Measurements from ENCODE around the gene EIF4E2. TPM values are rescaled to one million over a fixed set of nuclear protein-coding genes. Genes with fewer than 3 reads are reported as not detected.

EIF4E2 gene
- total and polyA plus RNA-seq, 8 donors: 2.3 to 79.3 (median 41.0) TPM

- intact Hi-C loops (cut with DNase I; ENCODE audit: low total_unique reads): no loop called here
- 53 to 90% (median 67%) methylated on average over 3 of the region's 3 CpGs for WGBS, 5 donors
Observed at GRCh38 chr2:232613538-232614134, 63.1 kb downstream of the EIF4E2 start.

DNA sequence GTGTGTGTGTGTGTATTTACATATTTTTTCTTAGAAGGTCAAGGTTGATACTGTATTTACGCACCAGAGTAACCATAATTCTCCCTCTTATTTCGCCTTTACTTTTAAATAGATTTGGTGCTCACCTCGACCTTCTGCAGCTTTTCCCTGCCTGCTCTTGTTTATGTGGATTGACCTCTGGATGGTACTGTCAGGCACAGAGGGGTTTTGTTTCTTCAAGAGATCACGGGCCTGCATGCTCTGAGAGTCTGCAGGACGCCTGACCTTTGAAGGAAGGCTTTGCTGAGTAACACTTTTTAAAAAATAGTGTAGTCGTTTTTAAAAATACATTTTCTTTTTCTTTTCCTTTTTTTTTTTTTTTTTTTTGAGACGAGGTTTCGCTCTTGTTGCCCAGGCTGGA is 64.8 kb downstream of the EIF4E2 start:
- TF ChIP-seq EP300 (IDR thresholded peaks at IDR 0.05) (no peak), POLR2A (IDR thresholded peaks at IDR 0.05) (no peak), POLR2AphosphoS5 (IDR thresholded peaks at IDR 0.05) (no peak)
- TF ChIP-seq, protein P1, sequence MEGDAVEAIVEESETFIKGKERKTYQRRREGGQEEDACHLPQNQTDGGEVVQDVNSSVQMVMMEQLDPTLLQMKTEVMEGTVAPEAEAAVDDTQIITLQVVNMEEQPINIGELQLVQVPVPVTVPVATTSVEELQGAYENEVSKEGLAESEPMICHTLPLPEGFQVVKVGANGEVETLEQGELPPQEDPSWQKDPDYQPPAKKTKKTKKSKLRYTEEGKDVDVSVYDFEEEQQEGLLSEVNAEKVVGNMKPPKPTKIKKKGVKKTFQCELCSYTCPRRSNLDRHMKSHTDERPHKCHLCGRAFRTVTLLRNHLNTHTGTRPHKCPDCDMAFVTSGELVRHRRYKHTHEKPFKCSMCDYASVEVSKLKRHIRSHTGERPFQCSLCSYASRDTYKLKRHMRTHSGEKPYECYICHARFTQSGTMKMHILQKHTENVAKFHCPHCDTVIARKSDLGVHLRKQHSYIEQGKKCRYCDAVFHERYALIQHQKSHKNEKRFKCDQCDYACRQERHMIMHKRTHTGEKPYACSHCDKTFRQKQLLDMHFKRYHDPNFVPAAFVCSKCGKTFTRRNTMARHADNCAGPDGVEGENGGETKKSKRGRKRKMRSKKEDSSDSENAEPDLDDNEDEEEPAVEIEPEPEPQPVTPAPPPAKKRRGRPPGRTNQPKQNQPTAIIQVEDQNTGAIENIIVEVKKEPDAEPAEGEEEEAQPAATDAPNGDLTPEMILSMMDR (IDR thresholded peaks at IDR 0.05): no peak
- Histone ChIP-seq H3K27me3 (no peaks in the 10 kb centered on the region), H3K36me3 (no peaks in the 10 kb centered on the region), H3K4me3 (no peak overlapping the region), H3K4me1 (peaks cover 0 to 9% (median 0%) of the 10 kb centered on the region in 4 donors), H3K9me3 (no peaks in the 10 kb centered on the region), H3K27ac (no peak overlapping the region)
- DNase-seq: no peak
- intact Hi-C loops (cut with DNase I; ENCODE audit: low total_unique reads): no loop called here
- WGBS, 5 donors: 64 to 74% (median 67%) methylated on average over 7 to 8 of the region's 8 CpGs

More at GRCh38 chr2:232613538-232614134, 63.1 kb downstream of the EIF4E2 start:
- no peak overlapping the region for H3K27ac ChIP-seq
- no peak for TF ChIP-seq POLR2A (IDR thresholded peaks at IDR 0.05)
- no peak for TF ChIP-seq POLR2AphosphoS5 (IDR thresholded peaks at IDR 0.05)
- TF ChIP-seq, protein P1 (IDR thresholded peaks at IDR 0.05): no peak
- TF ChIP-seq EP300 (IDR thresholded peaks at IDR 0.05): no peak
- DNase-seq: no peak
- no peaks in the 10 kb centered on the region for H3K27me3 ChIP-seq
- H3K36me3 ChIP-seq: no peaks in the 10 kb centered on the region
- H3K4me3 ChIP-seq: no peak overlapping the region
- H3K4me1 ChIP-seq: peaks cover 0 to 9% (median 0%) of the 10 kb centered on the region in 4 donors
- no peaks in the 10 kb centered on the region for H3K9me3 ChIP-seq

Other genes with a start within 250 kb of the EIF4E2 start
- not detected for gene ALPP, start 171.9 kb upstream of the EIF4E2 start, total RNA-seq
- not detected for gene ALPP, start 171.9 kb upstream of the EIF4E2 start, polyA plus RNA-seq
- not detected for gene ALPG, start 143.8 kb upstream of the EIF4E2 start, total RNA-seq
- gene ALPG, start 143.8 kb upstream of the EIF4E2 start, polyA plus RNA-seq: not detected
- gene ALPI, start 94.5 kb upstream of the EIF4E2 start, total RNA-seq: 10 to 100 TPM in 1 of 5 donors, 1 to 10 TPM in 1, not detected in 3; 1.4 to 12.3 TPM
- gene ALPI, start 94.5 kb upstream of the EIF4E2 start, polyA plus RNA-seq: not detected
- gene ECEL1, start 62.9 kb upstream of the EIF4E2 start, total RNA-seq: 1 to 10 TPM in 1 of 5 donors, not detected in 4; 1.1 TPM
- under 1 TPM in 1 of 3 donors, not detected in 2; 0.35 TPM for gene ECEL1, start 62.9 kb upstream of the EIF4E2 start, polyA plus RNA-seq
- gene PRSS56, start 30.3 kb upstream of the EIF4E2 start, total RNA-seq: not detected
- gene PRSS56, start 30.3 kb upstream of the EIF4E2 start, polyA plus RNA-seq: not detected
- gene CHRND, start 24.5 kb upstream of the EIF4E2 start, total RNA-seq: not detected
- not detected for gene CHRND, start 24.5 kb upstream of the EIF4E2 start, polyA plus RNA-seq
- not detected for gene CHRNG, start 11.0 kb upstream of the EIF4E2 start, total RNA-seq
- not detected for gene CHRNG, start 11.0 kb upstream of the EIF4E2 start, polyA plus RNA-seq
- 10 to 100 TPM in 2 of 5 donors, 1 to 10 TPM in 3; 1.2 to 14.5 (median 7.2) TPM for gene TIGD1, start 132 bp upstream of the EIF4E2 start, total RNA-seq
- 1 to 10 TPM; 1.8 to 5.3 (median 4.8) TPM for gene TIGD1, start 132 bp upstream of the EIF4E2 start, polyA plus RNA-seq
- 10 to 100 TPM in 2 of 5 donors, 1 to 10 TPM in 2, not detected in 1; 2.8 to 49.1 (median 9.4) TPM for gene EFHD1, start 82.9 kb downstream of the EIF4E2 start, total RNA-seq
- gene EFHD1, start 82.9 kb downstream of the EIF4E2 start, polyA plus RNA-seq: 10 to 100 TPM in 1 of 3 donors, 1 to 10 TPM in 2; 6.4 to 12.7 (median 7.4) TPM
- gene GIGYF2, start 146.6 kb downstream of the EIF4E2 start, total RNA-seq: 100 to 1,000 TPM in 2 of 5 donors, 10 to 100 TPM in 3; 68.4 to 158 (median 87.4) TPM
- gene GIGYF2, start 146.6 kb downstream of the EIF4E2 start, polyA plus RNA-seq: 10 to 100 TPM in 1 of 3 donors, 1 to 10 TPM in 2; 7.1 to 17.0 (median 9.5) TPM
- 1 to 10 TPM in 2 of 5 donors, under 1 TPM in 1, not detected in 2; 0.18 to 2.9 (median 1.8) TPM for gene KCNJ13, start 225.9 kb downstream of the EIF4E2 start, total RNA-seq
- gene KCNJ13, start 225.9 kb downstream of the EIF4E2 start, polyA plus RNA-seq: 1 to 10 TPM in 1 of 3 donors, under 1 TPM in 2; 0.30 to 1.2 (median 0.50) TPM

All from stomach (tissue), 9 donors.